ENCODE data around the gene MTHFD1L.
A peak's percentile ranks its signal among the peaks of the same experiment; 100 is the strongest.
"Not testable (repeated sequence)": the region's sequence is repeated elsewhere in the genome, so short reads cannot be mapped to it uniquely, and the experiment has no call there.

The MTHFD1L gene

GRCh38 chr6:151012321-151013294, 147.1 kb downstream of the MTHFD1L start:
- DNase-seq (ENCODE audit: low read depth in 2 of 3, low spot score in 1 of 3) = no peak

DNA sequence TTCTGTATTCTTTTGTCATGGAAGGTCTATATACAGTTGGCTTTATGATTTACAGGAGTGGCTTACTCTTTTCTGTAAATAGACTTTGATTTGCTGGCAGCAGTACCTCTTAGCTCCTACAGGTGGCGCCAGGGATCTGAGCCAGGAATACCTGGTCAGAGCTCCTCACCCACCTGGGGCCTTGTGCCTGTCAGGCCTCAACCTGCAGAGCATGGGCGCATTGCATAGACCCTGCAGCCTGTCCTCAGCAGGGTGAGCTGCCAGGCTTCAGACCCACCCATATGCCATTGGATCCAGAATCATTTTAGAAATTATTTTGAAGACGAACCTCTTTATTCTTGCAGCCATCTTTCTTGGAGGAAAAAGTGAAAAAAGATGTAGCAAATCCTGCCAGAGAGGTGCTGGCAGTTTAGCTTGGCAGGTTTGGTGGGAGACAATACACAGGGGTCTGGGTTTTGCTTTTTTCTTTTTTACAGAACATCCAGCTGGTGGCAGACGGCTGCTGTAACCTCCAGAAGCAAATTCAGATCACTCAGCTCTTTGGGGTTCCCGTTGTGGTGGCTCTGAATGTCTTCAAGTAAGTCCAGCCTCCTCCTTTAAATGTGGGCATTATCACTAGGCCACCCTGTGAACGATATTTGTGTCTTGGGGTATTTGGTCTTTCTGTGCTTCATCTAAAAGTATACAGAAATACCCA, 149.1 kb downstream of the MTHFD1L start:
- DNase-seq (ENCODE audit: low read depth in 2 of 3, low spot score in 1 of 3) = peak; percentile 23 to 58 (median 27)

DNA sequence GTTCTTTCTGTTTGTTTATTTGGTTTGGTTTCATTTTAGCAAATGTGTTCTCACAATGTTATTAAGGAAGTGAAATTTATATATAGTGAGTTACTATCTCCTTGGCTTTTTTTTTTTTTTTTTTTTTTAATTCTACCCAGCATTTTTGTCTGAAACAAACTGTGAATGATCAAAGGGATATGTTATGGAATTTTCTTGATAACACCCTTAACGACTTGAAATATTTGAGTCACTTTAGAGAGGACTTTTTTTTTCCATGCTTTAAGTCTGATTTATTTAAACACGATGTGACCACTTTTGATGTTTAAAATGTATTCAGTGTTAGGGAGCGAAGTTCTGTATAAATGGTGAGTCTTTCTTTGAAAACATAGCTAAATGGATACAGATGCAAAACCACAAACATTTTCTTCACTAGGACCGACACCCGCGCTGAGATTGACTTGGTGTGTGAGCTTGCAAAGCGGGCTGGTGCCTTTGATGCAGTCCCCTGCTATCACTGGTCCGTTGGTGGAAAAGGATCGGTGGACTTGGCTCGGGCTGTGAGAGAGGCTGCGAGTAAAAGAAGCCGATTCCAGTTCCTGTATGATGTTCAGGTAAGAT, 149.7 kb downstream of the MTHFD1L start:
- no peak for DNase-seq (ENCODE audit: low read depth in 2 of 3, low spot score in 1 of 3)

- DNase-seq (ENCODE audit: low read depth in 2 of 3, low spot score in 1 of 3) = no peak
Measured at GRCh38 chr6:151016107-151016506, 150.6 kb downstream of the MTHFD1L start.

- no peak for DNase-seq (ENCODE audit: low read depth in 2 of 3, low spot score in 1 of 3)
Measured at GRCh38 chr6:151018046-151018445, 152.5 kb downstream of the MTHFD1L start.

DNA sequence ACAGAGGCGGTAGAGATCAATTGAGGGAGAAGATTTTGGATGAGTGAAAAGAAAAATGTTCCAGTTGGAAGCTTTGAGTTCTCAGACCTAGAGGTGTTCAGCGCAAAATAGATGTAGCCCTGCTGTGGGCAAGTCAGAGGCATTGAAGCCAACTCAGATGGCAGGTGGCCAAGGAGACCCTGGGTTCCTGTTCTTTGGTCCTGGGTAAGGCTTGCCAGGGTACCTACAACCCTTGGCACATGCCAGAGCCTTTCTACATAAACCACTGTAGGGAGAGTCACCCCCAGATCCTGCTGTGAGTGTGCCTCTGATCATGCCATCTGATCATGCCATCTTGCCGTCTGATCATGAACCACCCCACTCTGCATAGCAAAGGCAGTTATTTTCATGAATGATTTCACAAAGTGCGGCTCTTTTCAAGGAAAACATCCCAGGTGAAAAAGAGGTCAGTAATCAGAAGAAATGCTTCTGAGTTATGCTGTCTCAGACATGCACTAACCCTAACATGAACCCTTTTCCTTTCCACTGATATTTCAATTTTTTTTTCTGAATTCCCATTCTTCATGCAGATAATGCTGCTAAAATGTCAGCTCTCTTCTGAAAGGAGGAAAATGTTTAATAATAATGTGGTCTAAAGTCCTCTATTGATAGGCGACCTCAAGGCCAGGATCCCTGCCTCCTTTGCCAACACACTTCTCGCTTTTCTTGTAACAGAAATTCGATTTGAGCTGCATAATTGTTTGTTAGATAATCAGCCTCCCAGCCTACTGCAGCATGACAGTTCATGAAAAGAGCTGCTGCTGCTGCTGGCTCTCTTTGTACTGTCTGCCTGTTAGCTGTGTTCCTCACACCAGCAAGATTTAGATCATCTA, 153.6 kb downstream of the MTHFD1L start:
- DNase-seq (ENCODE audit: low read depth in 2 of 3, low spot score in 1 of 3) = no peak

- DNase-seq (ENCODE audit: low read depth in 2 of 3, low spot score in 1 of 3) = no peak
Measured at GRCh38 chr6:151021896-151022295, 156.4 kb downstream of the MTHFD1L start.

- DNase-seq (ENCODE audit: low read depth in 2 of 3, low spot score in 1 of 3) = no peak
Measured at GRCh38 chr6:151022492-151022891, 157.0 kb downstream of the MTHFD1L start.

- no peak for DNase-seq (ENCODE audit: low read depth in 2 of 3, low spot score in 1 of 3)
Measured at GRCh38 chr6:151023342-151023741, 157.8 kb downstream of the MTHFD1L start.

DNA sequence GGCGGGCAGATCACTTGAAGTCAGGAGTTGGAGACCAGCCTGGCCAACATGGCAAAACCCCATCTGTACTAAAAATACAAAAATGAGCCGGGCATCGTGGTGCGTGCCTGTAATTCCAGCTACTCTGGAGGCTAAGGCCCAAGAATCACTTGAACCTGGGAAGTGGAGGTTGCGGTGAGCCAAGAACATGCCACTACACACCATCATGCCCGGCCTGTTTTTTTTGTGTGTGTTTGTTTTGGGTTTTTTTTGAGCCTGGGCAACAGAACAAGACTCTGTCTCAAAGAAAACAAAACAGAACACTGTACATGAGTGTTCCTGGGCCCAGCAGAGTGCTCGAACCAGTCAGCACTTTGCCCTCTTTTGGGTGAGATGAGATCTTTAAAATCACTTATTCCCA, 159.1 kb downstream of the MTHFD1L start:
- DNase-seq (ENCODE audit: low read depth in 2 of 3, low spot score in 1 of 3) = no peak

- no peak for DNase-seq (ENCODE audit: low read depth in 2 of 3, low spot score in 1 of 3)
Measured at GRCh38 chr6:151025076-151025475, 159.6 kb downstream of the MTHFD1L start.

- no peak for DNase-seq (ENCODE audit: low read depth in 2 of 3, low spot score in 1 of 3)
Measured at GRCh38 chr6:151026041-151026663, 160.7 kb downstream of the MTHFD1L start.

DNA sequence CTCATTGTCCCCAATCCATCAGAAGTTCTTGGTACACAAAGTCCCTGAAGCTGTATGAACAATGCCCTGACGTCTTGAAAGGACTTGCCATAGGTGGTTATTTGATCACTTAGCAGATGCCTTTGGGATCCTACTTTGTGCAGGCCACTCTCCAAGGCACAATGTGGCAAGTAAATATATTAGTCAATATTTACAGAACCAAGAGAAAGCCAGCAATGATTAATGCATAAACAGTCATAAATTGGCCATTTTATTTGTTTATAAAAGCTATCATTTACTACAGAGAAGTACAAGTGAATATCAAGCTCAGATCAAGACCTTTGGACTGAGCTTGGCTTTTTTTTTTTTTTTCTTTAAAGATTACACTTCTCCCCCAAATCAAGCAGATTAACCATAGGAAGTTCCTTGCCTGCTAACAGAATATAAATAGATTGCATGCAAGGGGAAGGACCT, 161.8 kb downstream of the MTHFD1L start:
- no peak for DNase-seq (ENCODE audit: low read depth in 2 of 3, low spot score in 1 of 3)

DNA sequence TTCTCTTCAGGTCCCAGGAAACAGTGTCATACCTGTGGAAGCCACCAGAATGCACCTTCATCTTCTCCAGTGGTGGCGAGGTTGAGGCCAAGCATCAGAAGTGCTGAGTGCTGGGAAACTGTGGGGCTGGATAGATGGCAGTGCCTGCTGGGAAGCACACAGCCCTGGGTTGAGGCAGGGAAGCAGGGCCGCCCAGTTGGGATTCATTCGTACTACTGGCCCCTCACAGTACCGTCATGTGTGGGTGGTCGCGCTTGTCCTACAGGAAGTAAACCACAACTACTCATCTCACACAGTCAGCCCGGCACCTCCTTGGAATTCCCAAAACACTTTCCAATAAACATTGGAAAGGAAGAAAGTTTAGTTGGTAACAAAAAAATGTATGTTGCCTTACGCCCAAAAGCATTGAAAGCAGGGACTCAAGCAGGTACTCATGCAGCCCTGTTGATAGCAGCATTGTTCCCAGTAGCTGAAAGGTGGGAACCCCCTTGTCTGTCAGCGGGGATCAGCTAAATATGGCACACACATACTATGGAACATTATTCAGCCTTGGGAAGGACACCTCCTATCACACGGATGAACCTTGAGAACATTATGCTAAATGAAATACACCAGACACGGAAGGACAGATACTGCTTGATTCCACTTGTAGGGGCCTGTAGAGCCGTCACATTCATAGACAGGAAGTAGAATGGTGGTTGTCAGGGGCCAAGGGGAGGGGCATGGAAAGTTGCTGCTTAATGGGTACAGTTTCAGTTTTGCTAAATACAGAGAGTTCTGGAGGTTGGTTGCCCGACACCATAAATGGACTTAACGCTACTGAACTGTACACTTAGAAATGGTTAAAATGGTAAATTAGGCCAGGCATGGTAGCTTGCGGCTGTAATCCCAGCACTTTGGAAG, 162.7 kb downstream of the MTHFD1L start:
- no peak for DNase-seq (ENCODE audit: low read depth in 2 of 3, low spot score in 1 of 3)

- DNase-seq (ENCODE audit: low read depth in 2 of 3, low spot score in 1 of 3) = no peak
Measured at GRCh38 chr6:151029970-151030369, 164.5 kb downstream of the MTHFD1L start.

GRCh38 chr6:151032034-151032433, 166.5 kb downstream of the MTHFD1L start:
- DNase-seq (ENCODE audit: low read depth in 2 of 3, low spot score in 1 of 3) = no peak

GRCh38 chr6:151034825-151035781, 169.6 kb downstream of the MTHFD1L start:
- no peak for DNase-seq (ENCODE audit: low read depth in 2 of 3, low spot score in 1 of 3)

DNA sequence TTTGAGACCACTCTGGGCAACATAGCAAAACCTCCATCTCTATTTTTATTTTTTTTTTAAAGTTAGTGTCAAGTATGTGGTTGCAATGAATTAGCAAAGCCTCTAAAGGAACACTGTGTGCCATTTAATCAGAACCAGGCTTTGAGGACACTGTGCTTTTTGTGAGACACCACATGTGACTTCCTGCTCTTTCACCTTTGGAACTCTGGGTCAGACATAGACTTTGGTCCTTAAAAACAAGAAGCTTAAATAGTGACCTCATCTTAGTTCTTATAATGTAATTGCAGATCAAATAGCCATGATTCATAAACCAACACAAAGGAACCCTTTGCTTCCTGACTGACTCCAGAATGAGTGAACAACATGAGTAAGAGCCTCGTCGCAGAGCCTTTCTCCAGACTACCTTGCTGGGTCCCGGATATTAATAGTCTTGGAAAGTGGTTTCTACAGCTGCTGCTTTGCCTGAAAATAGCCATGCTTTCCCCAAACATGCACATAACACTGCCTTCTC, 170.8 kb downstream of the MTHFD1L start:
- not testable (repeated sequence) for DNase-seq (ENCODE audit: low read depth in 2 of 3, low spot score in 1 of 3)
